Measurements from ENCODE around the gene TAT.
"Not testable (repeated sequence)": the region's sequence is repeated elsewhere in the genome, so short reads cannot be mapped to it uniquely, and the experiment has no call there.

DNA sequence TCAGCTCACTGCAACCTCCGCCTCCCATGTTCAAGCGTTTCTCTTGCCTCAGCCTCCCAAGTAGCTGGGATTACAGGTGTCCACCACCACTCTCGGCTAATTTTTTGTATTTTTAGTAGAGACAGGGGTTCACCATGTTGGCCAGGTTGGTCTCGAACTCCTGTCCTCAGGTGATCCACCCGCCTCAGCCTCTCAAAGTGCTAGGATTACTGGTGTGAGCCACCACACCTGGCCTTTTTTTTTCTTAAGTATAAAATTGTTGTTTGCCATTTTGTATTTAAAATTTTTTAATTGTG is 5.6 kb upstream of the TAT start:
- not testable (repeated sequence) for TF ChIP-seq POLR2AphosphoS5, POLR2A (IDR thresholded peaks at IDR 0.05; ENCODE audit: low read depth, low read length)

All from GM12892 (cell line).